Islet precursor cell (in vitro differentiated cells): Measurements from ENCODE around the gene PDXDC1.
"Not testable (repeated sequence)": the region's sequence is repeated elsewhere in the genome, so short reads cannot be mapped to it uniquely, and the experiment has no call there.

Source experiments
- DNase-seq: peaks from one replicate; pipeline ENCODE4 v3.0.0-alpha.2; 2018

PDXDC1 gene

GRCh38 chr16:14974656-14975417 is at the start of gene PDXDC1:
PDXDC1 (plus strand) TSS chr16:14975026; CDS start chr16:14975200, 174 bp downstream.
- peak; percentile 98 for DNase-seq

- peak; percentile 54 for DNase-seq
Measured at GRCh38 chr16:14928064-14928714, 46.6 kb upstream of the PDXDC1 start.

- not testable (repeated sequence) for DNase-seq
Measured at GRCh38 chr16:14929176-14929575, 45.6 kb upstream of the PDXDC1 start.

GRCh38 chr16:14930246-14930645 is 44.6 kb upstream of the PDXDC1 start:
- not testable (repeated sequence) for DNase-seq

- DNase-seq, result not testable (repeated sequence)
Measured at GRCh38 chr16:14930971-14931370, 43.9 kb upstream of the PDXDC1 start.

- not testable (repeated sequence) for DNase-seq
Measured at GRCh38 chr16:14932581-14933375, 42.0 kb upstream of the PDXDC1 start.

GRCh38 chr16:14937143-14937542 is 37.7 kb upstream of the PDXDC1 start, which contains the start of gene NPIPA1:
NPIPA1 (plus strand) TSS chr16:14937443; CDS start chr16:14937443, 0 bp downstream.
- DNase-seq, result not testable (repeated sequence)

- not testable (repeated sequence) for DNase-seq
Measured at GRCh38 chr16:14937994-14938393, 36.8 kb upstream of the PDXDC1 start.

GRCh38 chr16:14942686-14943085 is 32.1 kb upstream of the PDXDC1 start:
- not testable (repeated sequence) for DNase-seq

- DNase-seq, result peak; percentile 46
Measured at GRCh38 chr16:14955546-14956231, 19.1 kb upstream of the PDXDC1 start.

GRCh38 chr16:14957576-14958322 is 17.1 kb upstream of the PDXDC1 start:
- peak; percentile 54 for DNase-seq

GRCh38 chr16:14958323-14958600 is 16.6 kb upstream of the PDXDC1 start:
- DNase-seq, result peak; percentile 46

- peak; percentile 69 for DNase-seq
Measured at GRCh38 chr16:14958970-14959369, 15.9 kb upstream of the PDXDC1 start.

- DNase-seq, result peak; percentile 45
Measured at GRCh38 chr16:14961405-14962186, 13.2 kb upstream of the PDXDC1 start.

- DNase-seq, result peak; percentile 52
Measured at GRCh38 chr16:14963281-14964173, 11.3 kb upstream of the PDXDC1 start.

- peak; percentile 50 for DNase-seq
Measured at GRCh38 chr16:14965328-14965727, 9.5 kb upstream of the PDXDC1 start.

GRCh38 chr16:14969795-14970194 is 5.0 kb upstream of the PDXDC1 start:
- not testable (repeated sequence) for DNase-seq

- peak; percentile 48 for DNase-seq
Measured at GRCh38 chr16:14971621-14972228, 3.1 kb upstream of the PDXDC1 start.

GRCh38 chr16:14973785-14974322 is 972 bp upstream of the PDXDC1 start:
- DNase-seq, result peak; percentile 32

- DNase-seq, result not testable (repeated sequence)
Measured at GRCh38 chr16:14974331-14974655, 533 bp upstream of the PDXDC1 start.
